ENCODE data around the gene GMPR. TPM values are rescaled to one million over a fixed set of nuclear protein-coding genes. Genes with fewer than 3 reads are reported as not detected.

GMPR gene
- total RNA-seq, 2 experiments from 2014 or later, result 0.63 to 0.95 TPM

DNA sequence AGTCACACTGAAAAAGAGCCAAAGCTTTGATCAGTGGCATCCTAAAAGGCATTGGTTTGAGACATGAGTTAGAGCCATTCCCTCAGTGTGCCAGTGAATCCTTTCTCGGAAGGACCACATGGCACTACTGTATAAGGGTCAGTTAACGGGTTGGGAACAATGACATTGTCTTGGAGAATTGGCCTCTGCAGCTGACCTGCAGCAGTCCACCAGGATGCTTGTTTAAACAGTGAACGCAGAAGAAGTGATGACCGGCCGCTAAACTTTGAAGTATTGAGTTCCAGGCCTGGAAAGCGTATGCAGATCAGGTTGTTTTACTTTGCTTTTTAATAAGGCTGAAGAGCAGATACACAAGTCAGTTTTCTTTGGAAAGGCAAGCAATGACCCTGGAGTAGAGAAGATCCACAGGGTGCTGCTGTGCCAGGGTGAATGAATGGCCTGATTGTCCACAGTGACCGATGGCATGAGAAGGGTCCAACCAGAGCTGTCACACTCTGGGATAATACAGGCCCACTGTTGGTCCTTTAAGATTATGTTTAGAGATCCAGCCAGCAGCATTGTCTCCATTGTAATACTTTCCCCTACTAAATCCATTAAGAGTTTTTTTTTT, 57.8 kb downstream of the GMPR start:
- H3K27me3 Mint-ChIP-seq, result no peaks in the 10 kb centered on the region
- intact Hi-C loops (cut with DNase I, micrococcal nuclease), result no loop called here
- H3K4me1 ChIP-seq (ENCODE audit: insufficient read depth, low read length), result no peaks in the 10 kb centered on the region
- H3K9me3 ChIP-seq (ENCODE audit: control insufficient read depth in 1 of 2, insufficient read depth in 1 of 2, low read length in 2 of 2), result no peaks in the 10 kb centered on the region
- no peak overlapping the region for H3K4me3 ChIP-seq (ENCODE audit: low read length)
- DNase-seq (no peak), ATAC-seq (ENCODE audit: poor library complexity) (no peak)
- H3K9me3 Mint-ChIP-seq, result no peaks in the 10 kb centered on the region
- no peak overlapping the region for H3K27ac Mint-ChIP-seq
- ChIA-PET CTCF (interaction anchor here (0.6 to 0.7 kb wide), 2 partner anchors 56 to 93 kb away, joined by 3 read pairs; no protein-coding TSS in a partner anchor), POLR2A (no interaction called here)
- no peak overlapping the region for H3K27ac ChIP-seq (ENCODE audit: low read depth in 1 of 2, low read length in 2 of 2)
- H3K36me3 Mint-ChIP-seq (ENCODE audit: low read depth), result no peaks in the 10 kb centered on the region
- H3K4me3 Mint-ChIP-seq, result no peak overlapping the region
- H3K36me3 ChIP-seq (ENCODE audit: insufficient read depth, low read length), result peaks cover under 1% of the 10 kb centered on the region
- TF ChIP-seq, protein P1, sequence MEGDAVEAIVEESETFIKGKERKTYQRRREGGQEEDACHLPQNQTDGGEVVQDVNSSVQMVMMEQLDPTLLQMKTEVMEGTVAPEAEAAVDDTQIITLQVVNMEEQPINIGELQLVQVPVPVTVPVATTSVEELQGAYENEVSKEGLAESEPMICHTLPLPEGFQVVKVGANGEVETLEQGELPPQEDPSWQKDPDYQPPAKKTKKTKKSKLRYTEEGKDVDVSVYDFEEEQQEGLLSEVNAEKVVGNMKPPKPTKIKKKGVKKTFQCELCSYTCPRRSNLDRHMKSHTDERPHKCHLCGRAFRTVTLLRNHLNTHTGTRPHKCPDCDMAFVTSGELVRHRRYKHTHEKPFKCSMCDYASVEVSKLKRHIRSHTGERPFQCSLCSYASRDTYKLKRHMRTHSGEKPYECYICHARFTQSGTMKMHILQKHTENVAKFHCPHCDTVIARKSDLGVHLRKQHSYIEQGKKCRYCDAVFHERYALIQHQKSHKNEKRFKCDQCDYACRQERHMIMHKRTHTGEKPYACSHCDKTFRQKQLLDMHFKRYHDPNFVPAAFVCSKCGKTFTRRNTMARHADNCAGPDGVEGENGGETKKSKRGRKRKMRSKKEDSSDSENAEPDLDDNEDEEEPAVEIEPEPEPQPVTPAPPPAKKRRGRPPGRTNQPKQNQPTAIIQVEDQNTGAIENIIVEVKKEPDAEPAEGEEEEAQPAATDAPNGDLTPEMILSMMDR (IDR thresholded peaks at IDR 0.05), result no peak
- H3K4me1 Mint-ChIP-seq (ENCODE audit: low read depth), result no peaks in the 10 kb centered on the region
- no peaks in the 10 kb centered on the region for H3K27me3 ChIP-seq (ENCODE audit: control insufficient read depth in 1 of 2, insufficient read depth in 2 of 2, low read length in 2 of 2)

GRCh38 chr6:16299861-16300260, 61.5 kb downstream of the GMPR start:
- Histone ChIP-seq H3K4me3 (ENCODE audit: low read length) (no peak overlapping the region), H3K36me3 (ENCODE audit: insufficient read depth, low read length) (peaks cover 28% of the 10 kb centered on the region), H3K27ac (ENCODE audit: low read depth in 1 of 2, low read length in 2 of 2) (no peak overlapping the region), H3K4me1 (ENCODE audit: insufficient read depth, low read length) (no peaks in the 10 kb centered on the region), H3K27me3 (ENCODE audit: control insufficient read depth in 1 of 2, insufficient read depth in 2 of 2, low read length in 2 of 2) (no peaks in the 10 kb centered on the region), H3K9me3 (ENCODE audit: control insufficient read depth in 1 of 2, insufficient read depth in 1 of 2, low read length in 2 of 2) (no peaks in the 10 kb centered on the region)
- H3K27ac Mint-ChIP-seq, result no peak overlapping the region
- no peaks in the 10 kb centered on the region for H3K9me3 Mint-ChIP-seq
- no peak for DNase-seq
- CTCF ChIA-PET, result interaction anchor here (1.5 kb wide), 1 partner anchor 32 kb away, joined by 3 read pairs; no protein-coding TSS in a partner anchor
- intact Hi-C loops (cut with DNase I, micrococcal nuclease), result no loop called here
- TF ChIP-seq, protein P1 (IDR thresholded peaks at IDR 0.05), result no peak
- H3K4me1 Mint-ChIP-seq (ENCODE audit: low read depth), result no peaks in the 10 kb centered on the region
- POLR2A ChIA-PET, result no interaction called here
- H3K4me3 Mint-ChIP-seq, result no peak overlapping the region
- H3K27me3 Mint-ChIP-seq, result no peaks in the 10 kb centered on the region
- ATAC-seq (ENCODE audit: poor library complexity), result no peak
- peaks cover 8% of the 10 kb centered on the region for H3K36me3 Mint-ChIP-seq (ENCODE audit: low read depth)

DNA sequence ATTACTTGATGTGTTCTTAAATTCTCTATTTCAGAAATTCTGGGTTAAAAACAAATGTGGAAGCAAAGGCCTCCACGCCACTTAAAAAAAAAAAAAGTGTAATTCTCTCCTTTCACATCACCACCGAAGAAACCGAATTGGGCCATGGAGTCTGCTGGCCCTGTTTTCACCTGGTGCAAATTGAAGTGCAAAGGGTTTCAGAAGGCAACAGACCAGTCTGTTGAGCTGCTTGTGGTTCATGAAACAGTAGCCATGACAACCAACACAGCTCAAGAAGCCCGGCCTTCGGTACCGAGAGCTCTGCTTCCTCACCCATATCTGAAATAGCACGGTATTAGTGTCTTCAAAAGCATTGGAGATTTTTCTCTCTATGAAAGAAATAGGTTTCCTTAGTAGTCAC, 63.1 kb downstream of the GMPR start:
- TF ChIP-seq, protein P1 (IDR thresholded peaks at IDR 0.05), result no peak
- Histone ChIP-seq H3K9me3 (ENCODE audit: control insufficient read depth in 1 of 2, insufficient read depth in 1 of 2, low read length in 2 of 2) (no peaks in the 10 kb centered on the region), H3K27ac (ENCODE audit: low read depth in 1 of 2, low read length in 2 of 2) (no peak overlapping the region), H3K27me3 (ENCODE audit: control insufficient read depth in 1 of 2, insufficient read depth in 2 of 2, low read length in 2 of 2) (no peaks in the 10 kb centered on the region), H3K4me1 (ENCODE audit: insufficient read depth, low read length) (no peaks in the 10 kb centered on the region), H3K36me3 (ENCODE audit: insufficient read depth, low read length) (peaks cover 36% of the 10 kb centered on the region), H3K4me3 (ENCODE audit: low read length) (no peak overlapping the region)
- ATAC-seq (ENCODE audit: poor library complexity), result no peak
- Mint-ChIP-seq H3K36me3 (ENCODE audit: low read depth) (peaks cover 14% of the 10 kb centered on the region), H3K4me3 (no peak overlapping the region), H3K9me3 (no peaks in the 10 kb centered on the region), H3K27ac (no peak overlapping the region), H3K27me3 (no peaks in the 10 kb centered on the region), H3K4me1 (ENCODE audit: low read depth) (no peaks in the 10 kb centered on the region)
- ChIA-PET CTCF (no interaction called here), POLR2A (no interaction called here)
- intact Hi-C loops (cut with DNase I, micrococcal nuclease), result no loop called here
- DNase-seq, result no peak

Measured in CD4-positive, alpha-beta T cell (primary cell).